Globus pallidus (tissue), 1 donor: ENCODE measurements around the gene DPYD.
"Not testable (repeated sequence)": the region's sequence is repeated elsewhere in the genome, so short reads cannot be mapped to it uniquely, and the experiment has no call there.

ENCODE experiments used
- DNase-seq: peaks from one replicate; pipeline ENCODE4 v3.0.0-alpha.2; 2015; ENCODE audit warnings: low spot score

The DPYD gene

GRCh38 chr1:97271916-97272788 lies 648.7 kb downstream of the DPYD start:
- no peak for DNase-seq

GRCh38 chr1:97270508-97271307 lies 650.1 kb downstream of the DPYD start:
- DNase-seq, result no peak

- DNase-seq, result no peak
These were observed 655.2 kb downstream of the DPYD start for GRCh38 chr1:97265630-97266029.

GRCh38 chr1:97262842-97263241 lies 658.0 kb downstream of the DPYD start:
- DNase-seq, result no peak

DNA sequence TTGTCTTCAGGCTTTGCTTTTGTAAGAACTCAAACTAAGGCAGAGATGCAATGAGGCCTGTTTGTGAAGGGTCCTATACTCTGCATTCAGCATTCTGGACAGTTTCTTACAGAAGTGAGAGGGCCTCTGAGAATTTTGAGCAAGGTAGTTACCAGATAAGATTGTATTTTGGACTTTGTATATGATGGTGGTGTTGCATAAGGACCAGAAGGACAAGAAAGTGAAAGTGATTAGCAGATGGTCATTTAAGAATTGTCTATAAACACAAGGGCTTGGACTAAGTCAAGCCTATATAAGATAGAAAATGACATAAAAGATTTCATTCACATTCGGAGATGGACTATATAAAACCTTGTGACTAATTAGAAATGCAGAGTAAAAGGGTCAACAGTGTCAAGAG lies 662.2 kb downstream of the DPYD start:
- no peak for DNase-seq

DNA sequence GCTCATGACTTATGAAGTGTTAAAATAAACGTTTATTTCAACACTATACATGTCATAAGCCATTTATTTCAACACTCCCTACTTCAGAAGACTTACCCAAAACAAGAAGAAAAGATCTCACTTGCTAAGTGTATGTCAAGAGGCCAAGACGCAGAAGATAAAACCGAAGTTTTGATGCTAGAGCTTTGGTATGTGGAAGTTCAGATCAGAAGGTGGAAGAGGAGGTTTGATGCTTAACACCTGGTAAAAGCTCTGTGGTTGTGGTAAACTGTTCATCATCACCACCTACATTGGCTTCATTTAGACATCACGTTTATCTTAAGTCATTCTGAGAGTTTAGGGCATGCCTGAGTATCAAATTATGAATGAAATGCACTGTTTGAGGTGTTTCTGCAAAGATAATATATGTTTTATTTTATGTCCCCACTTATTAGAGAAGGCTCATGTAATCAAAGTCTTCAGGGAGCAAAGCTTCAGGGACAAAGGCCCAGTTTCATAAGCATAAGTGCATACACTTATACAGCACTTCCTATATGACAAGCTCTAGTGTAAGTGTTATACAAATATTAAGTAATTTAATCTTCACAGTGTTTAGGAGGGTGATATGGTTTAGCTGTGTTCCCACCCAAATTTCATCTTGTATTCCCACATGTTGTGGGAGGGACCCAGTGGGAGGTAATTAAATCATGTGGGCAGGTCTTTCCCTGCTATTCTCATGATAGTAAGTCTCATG lies 665.9 kb downstream of the DPYD start:
- DNase-seq, result no peak

- no peak for DNase-seq
These were observed 667.9 kb downstream of the DPYD start for GRCh38 chr1:97252925-97253324.

GRCh38 chr1:97252076-97252475 lies 668.8 kb downstream of the DPYD start:
- no peak for DNase-seq

- no peak for DNase-seq
These were observed 673.6 kb downstream of the DPYD start for GRCh38 chr1:97247196-97247595.

GRCh38 chr1:97245682-97246081 lies 675.2 kb downstream of the DPYD start:
- peak; percentile 17 for DNase-seq

DNA sequence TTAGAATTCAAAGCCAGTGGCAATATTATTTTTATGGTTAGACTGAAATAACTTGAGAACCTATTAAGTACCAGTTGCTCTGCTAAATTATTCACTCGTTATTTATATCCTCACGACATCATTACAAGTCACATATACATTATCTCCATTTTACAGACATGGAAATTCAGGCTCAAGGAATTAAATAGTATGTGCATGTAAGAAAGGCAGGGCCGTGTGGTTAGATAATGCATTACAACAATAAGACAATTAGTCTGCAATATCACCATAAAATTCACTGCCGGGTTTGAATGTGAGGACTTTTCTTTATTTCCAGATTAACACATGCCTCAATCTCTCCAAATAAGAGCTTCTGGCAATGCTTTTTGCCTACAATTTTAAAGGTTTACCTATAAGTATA lies 675.8 kb downstream of the DPYD start:
- peak; percentile 11 for DNase-seq

DNA sequence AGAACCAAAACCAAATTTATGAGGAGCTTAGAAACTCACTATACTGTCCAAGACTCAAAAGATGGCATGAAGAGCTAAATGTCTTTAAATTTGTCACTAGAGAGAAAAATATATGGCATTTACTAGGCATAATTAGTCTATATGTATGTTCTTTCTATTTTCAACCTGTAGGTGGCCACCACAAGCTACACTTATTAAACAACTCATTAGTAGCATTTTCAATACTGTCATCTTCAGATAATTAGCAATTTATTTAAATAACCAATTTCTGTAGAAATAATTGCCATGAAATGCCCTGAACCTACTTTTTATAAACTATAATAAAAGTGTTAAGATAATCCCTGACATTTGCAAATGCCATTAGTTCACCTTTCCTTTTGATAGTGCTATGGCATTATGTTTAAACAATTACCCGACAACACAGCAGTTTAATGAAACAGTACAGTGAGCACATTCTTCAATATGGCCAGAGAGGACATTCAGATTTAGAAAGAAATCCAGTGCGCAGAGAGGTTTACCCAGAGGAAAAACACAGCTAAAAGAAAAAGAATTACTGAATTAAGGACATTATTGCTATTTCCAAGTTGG lies 676.8 kb downstream of the DPYD start:
- peak; percentile 47 for DNase-seq

- DNase-seq, result no peak
These were observed 682.0 kb downstream of the DPYD start for GRCh38 chr1:97238816-97239215.

DNA sequence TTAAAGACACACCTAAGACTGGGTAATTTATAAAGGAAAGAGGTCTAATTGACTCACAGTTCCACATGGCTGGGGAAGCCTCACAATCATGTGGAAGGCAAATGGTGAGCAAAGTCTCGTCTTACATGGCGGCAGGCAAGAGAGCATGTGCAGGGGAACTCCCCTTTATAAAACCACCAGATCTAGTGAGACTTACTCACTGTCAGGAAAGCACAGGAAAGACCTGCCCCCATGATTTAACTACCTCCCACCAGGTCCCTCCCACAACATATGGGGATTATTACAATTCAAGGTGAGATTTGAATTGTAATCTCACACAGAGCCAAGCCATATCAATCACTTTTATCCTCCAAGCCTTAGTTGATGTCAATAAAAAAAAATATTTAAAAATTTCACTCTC lies 689.5 kb downstream of the DPYD start:
- DNase-seq, result not testable (repeated sequence)

- no peak for DNase-seq
These were observed 708.2 kb downstream of the DPYD start for GRCh38 chr1:97212671-97213070.

DNA sequence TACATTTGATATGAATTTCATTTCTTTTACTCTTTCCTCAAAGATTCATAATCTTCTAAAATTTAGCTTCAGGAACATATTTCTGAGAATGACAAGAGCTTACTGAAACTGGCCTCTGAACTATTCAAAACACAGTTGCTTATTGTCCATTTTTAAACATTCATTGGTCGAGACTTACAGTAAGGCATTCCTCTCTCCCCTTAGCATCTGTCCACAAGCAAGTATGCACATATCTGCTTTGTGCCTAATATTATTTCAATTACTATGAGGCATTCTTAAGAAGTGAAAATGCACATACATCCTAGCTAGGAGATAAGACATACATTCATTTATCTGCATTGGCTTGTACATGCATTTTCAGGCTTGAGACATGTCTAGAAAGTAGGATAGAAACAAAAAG lies 710.5 kb downstream of the DPYD start:
- no peak for DNase-seq

DNA sequence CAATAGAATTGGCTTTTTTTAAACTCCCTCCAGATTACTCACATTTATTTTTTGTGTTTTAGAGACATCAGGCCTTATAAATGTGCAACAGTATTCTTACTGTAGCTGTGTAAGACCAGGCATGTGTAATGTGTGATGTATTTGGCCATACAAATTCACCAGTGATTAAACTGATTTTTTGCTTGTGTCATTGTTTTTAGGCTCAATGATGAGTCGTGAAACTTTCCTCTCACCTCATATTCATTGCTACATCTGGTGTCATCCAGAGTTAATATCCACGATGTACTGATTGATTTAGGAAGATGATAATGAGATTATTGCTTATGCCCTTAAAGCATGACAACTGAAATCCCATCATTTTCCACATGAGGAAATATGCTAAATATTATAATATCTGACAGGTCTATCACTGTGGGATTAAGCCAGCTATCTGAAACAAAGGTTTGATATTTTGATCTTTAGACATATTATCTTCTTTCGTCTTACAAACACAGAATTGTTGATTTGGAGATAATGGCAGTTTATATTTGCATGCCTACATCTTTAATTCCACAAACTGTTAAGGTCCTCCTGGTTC lies 711.4 kb downstream of the DPYD start:
- no peak for DNase-seq

DNA sequence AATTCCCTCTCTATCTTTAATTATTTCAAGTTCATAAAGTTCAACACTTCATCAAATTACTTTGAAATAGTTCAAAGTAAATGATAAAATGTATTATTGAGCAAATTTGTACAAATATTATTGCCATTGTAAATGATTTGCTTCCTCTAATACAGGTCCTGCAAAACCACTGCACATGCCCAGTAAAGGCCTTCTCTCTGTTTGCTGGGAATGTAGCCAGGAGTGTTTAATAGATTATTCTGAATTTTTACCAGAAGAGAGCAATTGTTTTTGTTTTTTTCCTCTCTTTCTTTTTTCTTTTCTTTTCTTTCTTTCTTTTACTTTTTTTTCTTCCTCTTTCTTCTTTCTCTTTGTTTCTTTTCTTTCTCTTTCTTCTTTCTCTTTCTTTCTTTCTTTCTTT lies 713.0 kb downstream of the DPYD start:
- peak; percentile 47 for DNase-seq

GRCh38 chr1:97204468-97204867 lies 716.4 kb downstream of the DPYD start:
- DNase-seq, result no peak

GRCh38 chr1:97202481-97203380 lies 718.1 kb downstream of the DPYD start:
- DNase-seq, result peak; percentile 47

DNA sequence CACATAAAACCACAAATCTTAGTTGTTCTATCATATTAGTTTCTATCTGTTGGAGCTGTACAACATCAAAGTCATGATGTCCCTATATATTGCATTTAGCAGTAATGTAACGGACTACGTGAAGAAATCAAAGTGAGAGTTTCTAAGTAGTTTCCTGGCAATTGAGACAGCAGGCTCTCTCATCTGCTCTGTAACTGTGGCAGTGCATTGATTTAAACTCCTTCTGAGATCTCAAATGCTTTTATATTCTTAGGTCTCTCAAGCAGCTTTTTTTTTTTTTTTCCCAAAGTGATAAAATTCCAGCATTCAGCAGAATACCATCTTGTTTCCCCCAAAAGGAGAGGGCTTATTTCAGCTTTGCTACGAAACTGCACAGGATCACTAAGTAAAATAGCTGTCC lies 719.2 kb downstream of the DPYD start:
- no peak for DNase-seq
